Hepatocyte (in vitro differentiated cells): ENCODE measurements around the gene KIF7.

Source experiments
- EZH2 ChIP-seq: fragments of 200-600 bp; sonication (generic); IDR thresholded peaks from 2 replicates; pipeline ENCODE4 v1.6.1; 2016; ENCODE audit warnings: antibody characterized with exemption, mild to moderate bottlenecking, borderline replicate concordance
- EZH2phosphoT487 ChIP-seq: fragments of 200-600 bp; sonication (generic); IDR thresholded peaks from one replicate; pipeline ENCODE4 v1.6.1; 2018; ENCODE audit warnings: antibody characterized with exemption, mild to moderate bottlenecking, low read depth, moderate library complexity; ENCODE audit not compliant: unreplicated experiment, severe bottlenecking
- TF ChIP-seq, protein P1 (sequence below): fragments of 200-600 bp; sonication (generic); IDR thresholded peaks from 2 replicates; pipeline ENCODE4 v1.5.1; 2016; ENCODE audit warnings: antibody characterized with exemption, mild to moderate bottlenecking; ENCODE audit not compliant: poor library complexity

GRCh38 chr15:89627256-89627970, 27.9 kb downstream of the KIF7 start:
- TF ChIP-seq, protein P1, sequence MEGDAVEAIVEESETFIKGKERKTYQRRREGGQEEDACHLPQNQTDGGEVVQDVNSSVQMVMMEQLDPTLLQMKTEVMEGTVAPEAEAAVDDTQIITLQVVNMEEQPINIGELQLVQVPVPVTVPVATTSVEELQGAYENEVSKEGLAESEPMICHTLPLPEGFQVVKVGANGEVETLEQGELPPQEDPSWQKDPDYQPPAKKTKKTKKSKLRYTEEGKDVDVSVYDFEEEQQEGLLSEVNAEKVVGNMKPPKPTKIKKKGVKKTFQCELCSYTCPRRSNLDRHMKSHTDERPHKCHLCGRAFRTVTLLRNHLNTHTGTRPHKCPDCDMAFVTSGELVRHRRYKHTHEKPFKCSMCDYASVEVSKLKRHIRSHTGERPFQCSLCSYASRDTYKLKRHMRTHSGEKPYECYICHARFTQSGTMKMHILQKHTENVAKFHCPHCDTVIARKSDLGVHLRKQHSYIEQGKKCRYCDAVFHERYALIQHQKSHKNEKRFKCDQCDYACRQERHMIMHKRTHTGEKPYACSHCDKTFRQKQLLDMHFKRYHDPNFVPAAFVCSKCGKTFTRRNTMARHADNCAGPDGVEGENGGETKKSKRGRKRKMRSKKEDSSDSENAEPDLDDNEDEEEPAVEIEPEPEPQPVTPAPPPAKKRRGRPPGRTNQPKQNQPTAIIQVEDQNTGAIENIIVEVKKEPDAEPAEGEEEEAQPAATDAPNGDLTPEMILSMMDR = no peak
- TF ChIP-seq EZH2phosphoT487 (no peak), EZH2 (no peak)
